GM18505 (cell line): ENCODE data around the gene CHAF1A.
A peak's percentile ranks its signal among the peaks of the same experiment; 100 is the strongest.

Source experiments
- ATAC-seq: cut with Tn5 transposase; IDR thresholded peaks from one replicate; pipeline ENCODE4 v1.9.1; 2021; ENCODE audit not compliant: unreplicated experiment
- POLR2A ChIP-seq: IDR thresholded peaks from 4 replicates; pipeline ENCODE4 v1.6.1; 2011; ENCODE audit warnings: borderline replicate concordance; ENCODE audit not compliant: insufficient read depth, insufficient read length; ENCODE audit errors: extremely low read depth

CHAF1A gene

DNA sequence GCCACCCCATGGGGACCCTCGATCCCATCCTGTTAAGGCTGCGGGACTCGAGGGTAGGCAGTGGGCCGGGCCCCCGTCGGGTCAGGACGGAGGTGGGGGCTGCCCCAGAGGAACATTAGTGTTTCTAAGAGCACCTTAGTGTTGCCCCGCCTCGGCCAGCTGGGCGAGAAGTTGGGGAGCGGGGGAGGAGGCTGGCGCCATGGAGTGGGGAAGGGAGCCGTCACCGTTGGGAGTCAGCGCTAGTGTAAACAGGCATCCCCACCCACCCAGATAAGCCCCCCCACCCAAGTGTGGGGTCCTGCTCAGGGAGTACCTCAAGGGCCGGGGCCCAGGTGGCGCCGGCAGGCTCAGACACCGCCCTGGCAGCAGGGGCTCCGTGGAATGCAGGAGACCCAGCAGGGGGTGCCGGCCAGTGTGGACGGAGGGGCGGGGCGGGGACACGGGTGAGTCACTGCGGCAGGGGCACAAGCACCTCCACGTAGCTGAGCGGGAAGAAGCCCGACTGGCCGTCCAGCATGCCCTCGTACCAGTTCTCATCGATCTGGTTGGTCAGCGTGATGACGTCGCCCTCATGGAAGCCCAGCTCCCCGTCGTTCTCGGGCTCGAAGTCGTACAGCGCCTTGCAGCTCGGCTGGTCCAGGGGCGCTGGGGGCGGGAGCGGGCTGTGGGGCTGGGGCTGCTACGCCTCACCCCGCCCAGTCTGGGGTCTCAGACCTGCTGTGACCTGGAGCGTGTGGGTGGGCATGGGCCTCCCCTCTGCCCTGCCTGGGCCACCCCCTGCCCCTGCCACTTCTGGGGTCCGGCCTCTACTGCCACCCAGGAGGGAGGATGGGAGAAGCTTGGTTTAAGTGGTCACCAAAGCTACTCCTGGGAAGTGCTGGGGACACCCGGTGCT lies 41.0 kb upstream of the CHAF1A start:
- ATAC-seq, result no peak
- TF ChIP-seq POLR2A, result peak; percentile 14

- no peak for TF ChIP-seq POLR2A
- ATAC-seq, result no peak
These were observed 40.2 kb upstream of the CHAF1A start for GRCh38 chr19:4362101-4362828.

GRCh38 chr19:4362831-4363545 lies 39.5 kb upstream of the CHAF1A start:
- peak; percentile 30 for TF ChIP-seq POLR2A
- ATAC-seq, result no peak

DNA sequence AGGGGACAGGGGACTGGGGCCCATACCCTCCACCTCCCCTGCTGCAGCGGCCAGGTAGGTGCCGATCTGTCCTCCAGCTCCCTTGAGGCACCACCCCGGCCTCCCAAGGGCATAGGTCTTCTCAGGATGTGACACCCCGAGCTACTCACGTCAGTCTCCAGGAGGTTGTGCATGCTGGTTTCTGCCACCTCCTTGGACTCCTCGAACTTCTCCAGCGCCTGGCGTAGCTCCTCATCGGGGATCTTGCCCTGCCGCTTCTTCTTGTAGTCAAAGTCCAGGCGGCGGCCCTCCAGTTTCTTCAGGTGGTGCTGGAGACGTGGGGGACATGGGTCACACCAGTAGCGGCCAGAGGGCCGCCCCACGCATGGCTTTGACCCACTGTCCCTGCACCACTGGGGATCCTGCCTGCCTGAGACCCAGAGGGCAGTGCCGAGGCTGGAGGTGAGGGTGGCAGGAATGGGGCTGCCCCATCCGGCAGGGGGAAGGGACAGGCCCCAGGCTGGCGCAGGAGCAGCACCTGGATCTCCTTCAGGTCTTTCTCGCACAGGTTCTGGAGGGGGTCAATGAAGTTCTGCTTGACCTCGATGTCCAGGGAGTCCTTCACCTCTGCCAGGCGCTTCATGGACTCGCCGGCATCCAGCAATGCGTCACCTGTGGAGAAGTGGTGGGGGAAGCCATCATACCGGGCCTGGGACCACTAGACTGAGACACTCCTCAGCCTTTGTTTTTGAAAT lies 38.7 kb upstream of the CHAF1A start:
- TF ChIP-seq POLR2A, result no peak
- no peak for ATAC-seq

DNA sequence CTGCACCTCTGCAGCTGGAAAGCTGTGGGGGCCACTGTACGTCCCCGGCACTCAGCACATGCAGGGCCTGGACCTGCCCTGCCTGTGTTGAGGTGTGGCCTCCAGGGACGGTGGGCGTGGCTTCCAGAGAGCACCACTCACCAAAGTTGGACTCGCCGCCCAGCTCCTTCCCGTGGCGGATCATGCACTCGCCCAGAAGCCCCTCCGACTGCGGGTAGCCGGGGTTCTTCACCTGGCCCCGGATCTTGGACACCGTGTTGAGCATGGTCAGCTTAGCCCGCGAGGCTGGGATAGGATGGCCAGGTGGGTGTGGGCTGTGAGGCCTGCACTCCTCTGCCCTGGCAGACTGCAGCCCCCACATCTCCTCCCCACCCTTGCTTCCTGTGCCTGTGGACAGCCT lies 37.1 kb upstream of the CHAF1A start:
- ATAC-seq, result no peak
- TF ChIP-seq POLR2A, result no peak

DNA sequence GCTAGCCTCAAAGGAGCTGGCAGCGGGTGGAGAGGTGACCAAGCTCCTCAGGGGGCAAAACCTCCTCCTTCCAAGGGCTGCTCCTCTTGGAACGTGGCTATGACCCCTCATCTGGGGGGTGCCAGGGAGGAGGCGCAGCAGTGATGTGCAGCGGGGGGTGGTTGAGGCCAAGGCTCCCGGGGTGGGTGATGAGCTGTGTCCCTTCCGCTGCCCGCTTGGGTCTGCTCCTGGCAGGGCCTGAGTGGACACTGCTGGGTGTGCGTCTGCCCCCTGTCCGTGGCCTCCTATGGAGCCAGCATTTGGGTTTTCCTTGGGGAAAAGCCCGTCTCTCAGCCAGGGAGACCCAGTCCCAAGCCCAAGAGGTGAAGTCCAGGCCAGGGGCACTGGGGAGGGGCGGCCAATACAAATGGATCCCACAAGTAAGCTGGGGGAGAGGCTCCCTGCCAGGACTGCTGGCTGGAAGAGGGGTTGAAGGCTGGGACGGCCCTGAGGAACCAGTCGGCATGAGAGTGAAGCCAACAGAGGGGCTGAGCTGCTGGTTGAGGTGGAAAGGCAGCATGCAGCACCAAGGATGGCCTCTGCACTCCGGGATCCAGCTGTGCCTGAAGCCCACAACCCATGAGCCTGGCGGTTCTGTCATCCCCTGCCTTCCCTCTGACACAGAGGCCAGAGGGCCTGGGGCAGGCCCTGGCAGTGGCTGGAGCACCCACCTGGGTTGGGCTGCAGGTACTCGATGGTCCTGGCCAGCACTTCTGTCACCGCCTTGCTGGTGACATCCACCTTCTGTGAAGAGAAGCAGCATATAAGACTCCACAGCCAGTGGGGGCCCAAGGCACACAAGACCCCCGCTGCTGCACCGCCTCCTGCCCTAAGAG lies 36.4 kb upstream of the CHAF1A start:
- no peak for TF ChIP-seq POLR2A
- no peak for ATAC-seq

DNA sequence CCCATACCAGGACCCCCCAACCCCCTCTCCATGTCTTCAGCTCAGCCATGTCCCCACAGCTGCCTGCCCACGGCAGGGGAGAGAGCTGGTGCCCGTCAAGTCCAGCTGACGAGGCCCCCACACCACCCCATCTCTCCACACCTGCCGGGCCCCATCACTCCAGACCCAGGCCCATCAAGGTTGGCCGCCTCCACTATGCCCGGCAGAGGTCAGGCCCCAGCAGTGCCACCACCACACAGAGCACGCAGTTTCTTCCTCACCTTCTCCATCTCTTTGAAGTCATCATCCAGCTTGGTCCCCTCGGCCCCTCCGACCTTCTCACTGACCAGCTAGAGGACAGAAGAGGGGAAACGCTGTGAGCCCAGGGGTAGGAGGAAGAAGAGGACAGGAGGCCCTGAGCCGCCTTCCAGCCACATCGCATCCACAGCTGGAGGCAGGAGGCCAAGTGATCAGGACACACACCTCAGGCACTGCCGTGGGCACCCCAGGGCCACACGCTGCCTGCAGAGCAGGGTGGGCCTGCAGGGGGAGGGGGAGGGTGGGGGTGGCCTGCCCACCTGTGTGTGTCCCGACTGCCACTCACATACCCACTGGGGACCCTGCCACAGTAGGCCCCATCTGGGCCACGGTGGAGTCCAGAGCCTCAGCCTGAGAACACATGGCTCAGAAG lies 35.6 kb upstream of the CHAF1A start:
- TF ChIP-seq POLR2A, result no peak
- ATAC-seq, result no peak

DNA sequence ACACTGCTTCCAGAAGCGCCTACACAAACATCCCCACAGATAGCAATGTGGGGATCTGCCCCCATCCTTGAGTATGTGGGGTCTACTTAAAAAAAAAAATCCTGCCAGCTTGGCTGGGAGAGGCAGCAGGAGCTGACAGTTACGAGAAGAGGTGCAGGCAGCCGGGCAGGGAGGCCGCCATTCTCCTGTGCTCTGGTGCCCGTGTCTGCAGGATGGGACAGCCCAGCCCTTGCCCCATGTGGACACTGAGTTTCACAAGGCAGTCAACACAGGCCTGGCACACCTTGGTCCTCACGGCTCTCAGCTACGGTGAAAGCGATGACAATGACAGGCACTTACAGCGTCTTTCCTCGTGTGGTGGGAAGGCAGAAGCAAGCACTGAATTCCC lies 35.1 kb upstream of the CHAF1A start:
- TF ChIP-seq POLR2A, result no peak
- no peak for ATAC-seq

DNA sequence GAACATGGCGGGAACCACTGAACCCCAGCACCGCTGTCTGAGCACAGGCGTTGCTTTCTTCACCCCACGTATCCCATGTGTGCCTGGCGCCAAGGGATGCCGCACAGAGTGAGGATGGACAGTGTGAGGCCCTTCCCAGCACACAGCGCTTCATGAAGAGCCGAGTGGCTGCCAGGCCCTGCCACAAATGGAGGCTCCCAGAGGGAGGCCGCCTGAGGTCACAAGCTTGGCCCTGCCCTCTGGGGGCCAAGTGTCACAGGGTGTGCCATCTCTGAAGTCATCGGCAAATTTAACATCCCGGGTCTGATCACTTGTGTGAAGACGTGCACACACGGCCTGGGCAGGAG lies 34.7 kb upstream of the CHAF1A start:
- TF ChIP-seq POLR2A, result no peak

DNA sequence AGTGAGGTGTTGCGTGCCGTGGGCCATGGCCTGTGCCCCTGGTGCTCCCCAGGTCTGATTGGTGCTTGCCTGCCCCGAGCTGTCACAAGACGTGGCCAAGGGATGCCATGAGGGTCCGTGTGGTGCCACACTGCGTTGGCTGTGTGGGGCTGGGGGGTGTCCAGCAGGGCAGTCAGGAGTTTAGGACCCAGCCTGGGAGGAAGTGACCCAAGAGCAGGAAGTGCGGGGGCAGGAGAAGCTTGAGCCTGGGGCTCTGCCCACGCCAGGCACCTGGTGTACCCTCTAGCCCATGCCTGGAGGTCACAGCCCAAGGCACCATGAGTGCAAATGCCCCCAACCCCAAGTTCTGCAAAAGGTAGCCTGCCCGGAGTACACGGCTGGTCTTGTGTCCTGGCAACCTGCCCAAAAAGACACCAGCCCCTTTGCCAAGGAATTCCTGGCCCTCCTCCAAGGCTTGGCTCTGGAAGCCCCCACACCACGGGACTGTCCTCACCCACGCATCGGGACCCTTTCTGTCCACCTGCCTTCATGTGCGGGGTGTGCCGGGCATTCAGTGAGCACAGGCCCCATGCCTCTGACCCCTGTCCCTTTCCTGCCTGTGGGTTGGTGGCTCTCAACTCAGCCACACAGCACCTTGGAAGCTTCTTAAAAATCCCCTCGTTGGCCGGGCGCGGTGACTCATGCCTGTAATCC lies 34.2 kb upstream of the CHAF1A start:
- no peak for ATAC-seq
- TF ChIP-seq POLR2A, result peak; percentile 19

More for the DNA sequence above, 34.7 kb upstream of the CHAF1A start:
- ATAC-seq, result no peak
